Stimulated activated CD4-positive, alpha-beta T cell treated with anti-CD3 and anti-CD28 coated beads, Interleukin-2, amount 100 ng/mL, for 4 hours (primary cell): ENCODE results near the gene SLC4A7.
"Not testable (repeated sequence)": the region's sequence is repeated elsewhere in the genome, so short reads cannot be mapped to it uniquely, and the experiment has no call there.

Experiments used
- DNase-seq: peaks from one replicate; pipeline ENCODE4 v3.0.0-alpha.2; 2020; ENCODE audit warnings: low read depth

SLC4A7 gene

DNA sequence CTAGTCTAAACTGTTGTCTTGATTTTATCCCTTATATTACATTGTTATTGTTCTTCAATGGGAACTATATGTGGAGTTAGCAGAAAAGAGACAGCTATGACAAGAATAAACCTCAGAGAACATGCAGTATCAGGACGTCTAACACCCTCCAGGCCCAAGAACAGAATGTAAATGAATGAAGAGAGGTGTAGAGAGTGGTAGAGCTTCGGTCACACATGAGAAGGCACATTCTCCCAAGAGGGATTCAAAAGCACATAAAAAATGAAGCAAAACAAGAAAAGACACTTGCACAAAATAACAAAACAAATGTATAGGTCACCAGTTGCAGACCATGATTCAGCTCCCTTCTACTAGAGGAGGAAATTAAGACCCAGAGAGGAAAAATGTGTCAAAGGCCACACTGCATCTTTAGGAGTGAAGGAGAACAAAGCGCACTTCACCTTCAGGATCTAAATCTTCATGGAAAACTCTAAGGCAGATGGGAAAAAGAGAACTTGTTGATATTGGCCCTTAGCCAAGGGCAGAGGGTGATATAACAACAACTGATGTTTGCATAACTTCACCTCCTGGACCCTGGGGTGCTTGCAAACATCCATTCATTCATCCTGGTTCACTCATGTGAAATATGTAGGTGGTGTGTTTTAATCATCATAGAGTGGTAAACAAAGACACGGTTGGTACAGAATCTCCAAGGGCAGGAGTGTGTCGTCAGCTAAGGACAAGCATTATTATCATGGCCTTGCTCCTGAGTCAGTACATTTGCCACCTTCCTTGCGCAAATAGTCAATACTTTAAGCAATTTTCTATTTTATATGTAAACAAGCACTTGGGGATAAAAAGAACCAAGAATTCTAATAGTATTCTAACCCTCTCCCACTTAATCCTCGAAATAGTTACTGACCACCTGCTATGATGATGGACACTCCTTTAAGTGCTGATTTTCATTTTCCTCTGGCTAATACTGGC lies 123.8 kb downstream of the SLC4A7 start:
- DNase-seq, result no peak

- no peak for DNase-seq
These were observed 125.8 kb downstream of the SLC4A7 start for GRCh38 chr3:27358372-27358771.

DNA sequence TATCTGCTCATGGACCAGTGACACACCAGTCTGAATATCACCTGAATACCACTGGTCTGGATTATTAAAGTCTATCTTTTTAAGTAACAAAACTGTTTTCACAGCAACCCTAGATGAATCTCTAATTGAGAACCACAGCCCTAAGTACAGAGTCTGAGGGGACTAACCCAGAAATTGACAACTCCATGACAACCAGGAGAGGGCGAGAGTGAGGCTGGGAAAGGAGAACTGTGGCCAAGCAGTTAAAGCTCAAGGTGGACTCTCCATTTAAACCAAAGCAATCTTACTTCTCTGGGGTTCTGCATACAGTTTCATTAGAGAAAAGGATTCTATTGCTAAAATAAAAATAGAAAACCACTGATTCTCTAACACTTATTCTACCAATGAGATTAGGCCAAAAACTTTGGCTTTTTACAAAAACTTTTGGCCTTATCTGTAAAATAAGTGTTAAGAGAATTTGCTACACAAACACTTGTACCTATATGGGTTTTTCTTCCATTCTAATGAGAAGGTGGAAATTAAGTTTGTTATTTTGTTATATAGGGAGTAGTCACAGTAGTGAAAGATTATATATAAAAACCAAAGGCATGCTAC lies 126.4 kb downstream of the SLC4A7 start:
- peak; percentile 27 for DNase-seq

DNA sequence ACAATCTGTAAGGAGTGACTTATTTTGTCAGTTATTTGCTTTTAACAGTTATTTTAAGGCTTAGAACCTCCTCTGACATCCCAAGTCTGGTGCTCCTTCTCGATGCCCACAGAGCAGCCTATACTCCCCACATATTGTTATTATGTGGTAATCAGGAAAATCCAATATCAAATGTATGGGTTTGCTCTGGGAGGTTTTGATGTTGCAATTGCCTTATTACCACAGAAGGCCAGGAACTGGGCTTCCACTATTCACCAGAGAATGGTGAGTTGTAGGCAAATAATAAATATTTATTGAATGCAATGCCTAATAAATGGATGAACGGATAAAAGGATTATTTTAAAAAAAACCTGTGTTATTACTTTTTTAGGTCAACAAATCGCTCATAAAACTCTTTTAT lies 127.2 kb downstream of the SLC4A7 start:
- no peak for DNase-seq

- no peak for DNase-seq
These were observed 129.5 kb downstream of the SLC4A7 start for GRCh38 chr3:27354588-27355203.

DNA sequence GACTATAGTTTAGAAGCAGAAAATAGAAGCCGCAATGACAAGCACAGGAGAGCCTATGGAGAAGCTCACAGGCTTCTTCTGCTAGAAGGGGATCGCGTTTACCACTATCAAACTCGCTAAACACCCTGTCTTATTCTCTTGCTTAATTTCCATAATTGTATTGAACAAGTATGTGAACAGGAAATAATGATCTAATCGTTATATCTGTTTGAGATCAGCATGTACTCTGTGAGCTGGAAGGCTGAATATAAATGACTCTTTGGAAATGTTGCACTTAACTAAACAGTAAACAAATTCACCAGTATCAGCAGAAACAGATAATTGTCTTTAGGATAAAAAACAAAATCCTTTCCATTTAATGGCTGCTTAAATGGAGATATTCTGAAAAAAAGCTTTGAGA lies 130.0 kb downstream of the SLC4A7 start:
- DNase-seq, result no peak

- DNase-seq, result no peak
These were observed 131.0 kb downstream of the SLC4A7 start for GRCh38 chr3:27353221-27353620.

DNA sequence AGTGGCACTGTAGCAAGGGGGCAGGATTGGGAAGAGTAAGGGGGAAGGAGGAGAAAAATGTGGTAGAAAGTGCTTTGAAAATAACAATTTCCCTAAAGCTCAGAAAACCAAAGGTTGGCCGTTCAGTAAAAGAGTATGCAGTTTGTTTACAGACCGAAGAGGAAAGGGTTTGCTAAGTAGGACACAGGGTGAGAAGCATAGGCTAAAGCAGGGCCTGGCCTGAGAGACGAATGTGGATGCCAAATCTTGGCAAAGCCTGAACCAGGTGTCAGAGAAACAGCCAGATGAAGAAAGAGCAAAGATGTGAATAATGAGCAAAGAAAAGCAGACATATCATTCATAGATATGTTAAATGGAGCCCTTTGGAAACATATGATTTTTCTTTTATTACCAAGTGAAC lies 132.1 kb downstream of the SLC4A7 start:
- DNase-seq, result no peak

DNA sequence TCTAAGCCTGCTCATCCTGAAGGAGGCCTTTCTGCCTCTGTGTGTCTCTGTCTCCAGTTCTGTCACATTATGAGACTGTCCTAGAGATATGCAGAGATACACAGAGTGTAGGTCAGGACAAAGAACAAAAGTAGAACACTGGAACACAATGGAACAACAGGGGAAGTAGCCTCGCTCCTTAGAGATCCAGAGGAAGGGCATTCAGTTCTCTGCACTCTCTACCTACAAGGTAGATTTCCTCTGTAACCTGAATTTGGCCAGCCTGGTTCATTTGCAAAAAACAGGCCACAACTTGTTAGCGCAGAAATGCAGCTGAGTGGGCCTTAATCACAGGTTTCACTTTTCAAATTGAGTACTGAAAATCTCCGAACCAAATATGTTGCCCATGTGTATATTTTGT lies 134.4 kb downstream of the SLC4A7 start:
- no peak for DNase-seq

- no peak for DNase-seq
These were observed 138.0 kb downstream of the SLC4A7 start for GRCh38 chr3:27345959-27346865.

GRCh38 chr3:27345493-27345892 lies 138.7 kb downstream of the SLC4A7 start:
- DNase-seq, result no peak

GRCh38 chr3:27345045-27345444 lies 139.1 kb downstream of the SLC4A7 start:
- DNase-seq, result no peak

DNA sequence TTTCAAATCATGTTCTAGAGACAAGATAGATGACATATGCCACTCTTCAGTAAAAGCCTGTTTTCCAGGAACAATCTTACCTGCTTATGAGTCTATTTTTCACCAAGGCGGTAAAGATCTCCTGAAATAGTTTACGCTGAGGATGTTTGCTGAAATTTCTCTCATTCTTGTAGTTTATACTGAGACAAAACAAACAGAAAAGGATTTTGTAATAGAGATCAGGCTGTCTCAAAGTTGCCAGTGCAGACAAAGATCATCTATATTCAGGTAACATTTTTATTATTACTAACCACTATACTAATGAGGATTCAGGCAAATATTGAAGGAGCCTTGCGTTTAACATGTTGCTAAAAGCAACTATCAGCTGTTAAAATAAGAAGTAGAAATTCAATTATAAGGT lies 140.0 kb downstream of the SLC4A7 start:
- no peak for DNase-seq

- DNase-seq, result no peak
These were observed 141.9 kb downstream of the SLC4A7 start for GRCh38 chr3:27342267-27342666.

DNA sequence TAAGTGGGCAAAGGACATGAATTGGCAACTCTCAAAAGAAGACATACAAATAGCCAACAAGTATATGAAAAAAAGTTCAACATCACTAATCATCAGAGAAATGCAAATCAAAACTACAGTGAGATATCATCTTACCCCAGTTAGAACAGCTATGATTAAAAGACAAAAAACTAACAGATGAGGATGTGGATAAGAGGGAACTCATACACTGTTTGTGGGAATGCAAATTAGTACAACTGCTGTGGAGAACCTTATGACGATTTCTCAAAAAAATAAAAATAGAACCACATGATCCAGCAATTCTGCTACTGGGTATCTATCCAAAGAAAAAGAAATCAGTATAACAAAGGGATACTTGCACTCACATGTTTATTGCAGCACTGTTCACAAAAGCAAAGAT lies 143.7 kb downstream of the SLC4A7 start:
- no peak for DNase-seq

- no peak for DNase-seq
These were observed 148.6 kb downstream of the SLC4A7 start for GRCh38 chr3:27335571-27335970.

GRCh38 chr3:27333843-27334242 lies 150.3 kb downstream of the SLC4A7 start:
- no peak for DNase-seq

- not testable (repeated sequence) for DNase-seq
These were observed 155.0 kb downstream of the SLC4A7 start for GRCh38 chr3:27328982-27329762.

DNA sequence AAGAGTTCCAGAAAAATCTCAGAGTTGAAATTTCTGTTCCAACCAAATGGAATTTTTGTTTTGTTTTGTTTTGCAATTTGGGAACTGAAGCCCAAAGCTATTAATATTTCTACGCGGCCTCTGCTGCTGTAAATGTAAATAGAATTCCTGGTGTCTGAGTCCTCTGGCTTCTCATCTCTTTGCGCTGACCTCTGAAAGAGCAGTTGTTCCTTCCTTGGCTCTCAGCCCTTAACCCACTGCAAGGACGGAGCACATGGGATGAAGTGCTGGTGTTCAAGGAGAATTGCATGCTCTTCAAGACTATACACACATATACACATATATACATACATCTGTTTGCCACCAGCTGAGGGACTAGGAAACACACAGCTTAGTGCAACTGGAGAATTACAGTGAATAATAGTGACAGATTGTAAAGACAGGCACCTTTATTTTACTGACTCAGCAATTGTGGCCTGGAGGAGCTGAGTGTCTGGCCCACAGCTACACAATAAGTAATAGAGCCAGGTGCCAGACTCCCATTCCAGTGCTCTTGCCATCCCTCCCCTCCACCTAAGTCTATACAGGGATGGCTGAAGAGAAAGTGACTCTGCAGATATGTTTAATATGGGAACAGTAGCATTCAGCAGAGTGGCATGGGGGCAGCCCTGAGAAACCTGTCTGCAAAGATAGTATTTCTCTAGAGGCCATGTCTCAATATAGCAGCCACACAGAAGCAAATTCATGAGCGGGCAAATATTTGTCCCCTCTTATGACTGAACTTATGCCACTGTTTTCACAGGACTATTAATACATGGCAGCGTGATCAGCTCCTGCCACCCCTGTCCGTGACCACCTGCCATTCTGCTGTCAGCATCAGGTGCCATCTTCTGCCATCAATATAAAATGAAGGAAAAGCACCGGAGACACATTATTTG lies 157.3 kb downstream of the SLC4A7 start:
- no peak for DNase-seq

GRCh38 chr3:27326202-27326601 lies 158.0 kb downstream of the SLC4A7 start:
- DNase-seq, result no peak
